NB4 (cell line): ENCODE data around the gene COQ10B.

Experiments
- DNase-seq: peaks from one replicate; pipeline ENCODE4 v3.0.0; 2010; ENCODE audit warnings: low read depth
- H3K4me3 ChIP-seq: one replicate; pipeline ENCODE4 v1.5.1; 2011; ENCODE audit warnings: mild to moderate bottlenecking, low read depth, low read length, moderate library complexity
- CTCF ChIP-seq: IDR thresholded peaks from one replicate; pipeline ENCODE4 v1.5.1; 2012; ENCODE audit warnings: low read depth, low read length
- MAX ChIP-seq: IDR thresholded peaks from 2 replicates; pipeline ENCODE4 v1.6.1; 2011; ENCODE audit warnings: low read depth, low read length
- MYC ChIP-seq: IDR thresholded peaks from 2 replicates; pipeline ENCODE4 v1.6.1; 2011; ENCODE audit warnings: low read depth, low read length
- POLR2A ChIP-seq: IDR thresholded peaks from 2 replicates; pipeline ENCODE4 v1.6.1; 2011; ENCODE audit warnings: mild to moderate bottlenecking; ENCODE audit not compliant: insufficient read length; ENCODE audit errors: extremely low read depth

The COQ10B gene

GRCh38 chr2:197455428-197455827 lies 2.1 kb downstream of the COQ10B start:
- no peak for DNase-seq
- H3K4me3 ChIP-seq = peak overlapping the region; percentile 98
- TF ChIP-seq POLR2A (no peak), MAX (no peak)

- DNase-seq = no peak
- no peak overlapping the region for H3K4me3 ChIP-seq
- TF ChIP-seq MYC (no peak), POLR2A (no peak)
Observed at GRCh38 chr2:197460649-197461048, 7.3 kb downstream of the COQ10B start.

- no peak overlapping the region for H3K4me3 ChIP-seq
- no peak for DNase-seq
- TF ChIP-seq MYC = no peak
- TF ChIP-seq MAX = no peak
- TF ChIP-seq POLR2A = no peak
- TF ChIP-seq CTCF = no peak
Observed at GRCh38 chr2:197461057-197461456, 7.7 kb downstream of the COQ10B start.

GRCh38 chr2:197464175-197464574 lies 10.8 kb downstream of the COQ10B start:
- DNase-seq = no peak
- TF ChIP-seq MYC (no peak), CTCF (no peak), MAX (no peak), POLR2A (no peak)
- no peak overlapping the region for H3K4me3 ChIP-seq

GRCh38 chr2:197472166-197472565 lies 18.8 kb downstream of the COQ10B start:
- TF ChIP-seq MYC (no peak), MAX (no peak), POLR2A (no peak), CTCF (no peak)

GRCh38 chr2:197477797-197478196 lies 24.4 kb downstream of the COQ10B start:
- DNase-seq = no peak
- H3K4me3 ChIP-seq = no peak overlapping the region
- TF ChIP-seq MYC (no peak), MAX (no peak), CTCF (no peak), POLR2A (no peak)

More at GRCh38 chr2:197472166-197472565, 18.8 kb downstream of the COQ10B start:
- DNase-seq = no peak
- no peak overlapping the region for H3K4me3 ChIP-seq
